ENCODE measurements around the gene PHF14.

Gene PHF14

DNA sequence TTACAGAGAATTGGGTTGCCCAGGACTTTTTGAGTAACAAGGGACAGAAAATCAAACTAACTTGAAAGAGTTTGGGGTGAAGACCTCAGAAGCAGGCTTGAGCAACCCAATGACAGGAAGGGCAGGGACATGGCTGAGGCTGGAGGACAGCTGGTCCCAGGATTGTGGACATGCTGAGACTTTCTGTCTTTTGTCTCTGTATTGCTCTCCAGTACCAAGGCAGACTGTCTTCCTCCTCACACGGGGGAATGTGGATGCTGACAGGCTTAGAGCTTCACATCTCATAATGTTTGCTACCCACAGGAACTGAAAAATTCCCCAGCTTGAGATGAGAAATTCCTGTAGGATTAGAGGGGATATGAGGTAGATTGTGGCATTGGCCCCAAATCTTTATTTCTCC lies 229.6 kb downstream of the PHF14 start:
- DNase-seq (ENCODE audit: insufficient read length, low spot score) (no peak), FAIRE-seq (no peak)

DNA sequence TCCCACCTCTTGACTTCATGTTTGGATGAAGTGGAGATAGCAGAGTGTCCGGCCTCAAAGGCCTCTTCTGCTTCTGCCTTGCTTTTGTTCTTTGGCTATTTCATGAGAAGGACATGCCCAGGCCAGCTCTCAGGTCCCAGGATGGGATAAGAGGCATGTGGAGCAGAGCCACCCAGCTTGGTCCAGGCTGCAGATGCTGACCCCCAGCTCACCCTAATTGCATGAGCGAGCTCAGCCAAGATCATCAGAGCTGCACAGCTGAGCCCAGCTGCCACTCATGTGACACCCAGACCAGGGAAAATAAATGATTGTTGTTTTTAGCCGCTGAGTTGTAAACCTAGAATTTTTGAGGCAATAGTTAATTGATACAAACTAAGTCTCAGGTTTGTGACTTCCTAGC lies 230.0 kb downstream of the PHF14 start:
- DNase-seq (ENCODE audit: insufficient read length, low spot score) (no peak), FAIRE-seq (no peak)

DNA sequence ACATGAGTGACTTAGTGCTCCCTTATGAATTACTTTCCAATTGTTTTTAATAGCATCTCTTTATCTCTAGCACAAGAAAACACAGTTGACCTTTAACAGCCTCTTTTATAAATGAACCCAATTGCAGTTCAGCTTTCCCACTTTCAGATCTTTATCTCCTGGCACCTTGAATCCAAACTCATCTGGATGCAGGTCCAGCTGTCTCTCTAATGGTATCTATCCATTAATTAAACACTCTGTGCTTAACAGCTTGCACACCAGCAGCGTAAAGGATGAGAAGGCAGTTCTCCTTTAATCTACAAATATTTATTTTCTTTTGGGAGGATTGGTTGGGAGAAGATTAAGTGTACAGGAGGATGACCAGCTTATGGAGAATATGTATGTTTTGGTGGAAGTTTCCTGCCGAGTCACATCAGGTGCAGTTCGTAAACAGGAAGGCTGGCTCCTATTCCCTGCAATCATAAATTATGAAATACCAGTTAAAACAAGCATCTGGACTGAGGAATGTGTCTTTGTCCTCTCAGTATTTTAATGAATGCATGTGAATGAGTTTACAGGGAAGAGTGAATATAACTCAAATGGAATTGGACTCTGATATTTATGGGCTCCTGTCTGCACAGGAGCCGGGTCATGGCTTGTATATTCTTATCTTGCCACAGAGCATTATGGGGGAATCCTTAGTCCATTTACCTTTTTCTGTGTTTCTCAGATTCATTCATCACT lies 232.7 kb downstream of the PHF14 start:
- DNase-seq (ENCODE audit: insufficient read length, low spot score) (no peak), FAIRE-seq (no peak)

DNA sequence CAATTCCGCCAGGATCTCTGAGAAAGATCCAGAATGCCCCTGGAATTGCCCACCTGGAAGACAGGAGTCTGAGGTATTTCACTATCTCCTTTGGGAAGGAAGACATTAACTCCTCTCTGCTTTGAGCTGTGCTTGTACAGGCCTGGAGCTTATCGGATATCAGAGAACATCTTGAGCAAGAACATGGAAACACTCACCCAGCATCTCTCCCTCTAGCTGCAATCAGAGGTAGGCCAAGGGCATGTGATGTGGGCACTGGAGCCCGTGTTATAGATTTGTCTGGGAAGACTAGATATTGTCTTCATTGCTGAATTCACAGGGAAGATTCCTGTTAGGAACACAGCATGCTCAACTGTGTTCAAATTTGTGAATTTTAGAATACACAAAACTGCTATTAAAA lies 233.9 kb downstream of the PHF14 start:
- DNase-seq (ENCODE audit: insufficient read length, low spot score) (no peak), FAIRE-seq (no peak)

DNA sequence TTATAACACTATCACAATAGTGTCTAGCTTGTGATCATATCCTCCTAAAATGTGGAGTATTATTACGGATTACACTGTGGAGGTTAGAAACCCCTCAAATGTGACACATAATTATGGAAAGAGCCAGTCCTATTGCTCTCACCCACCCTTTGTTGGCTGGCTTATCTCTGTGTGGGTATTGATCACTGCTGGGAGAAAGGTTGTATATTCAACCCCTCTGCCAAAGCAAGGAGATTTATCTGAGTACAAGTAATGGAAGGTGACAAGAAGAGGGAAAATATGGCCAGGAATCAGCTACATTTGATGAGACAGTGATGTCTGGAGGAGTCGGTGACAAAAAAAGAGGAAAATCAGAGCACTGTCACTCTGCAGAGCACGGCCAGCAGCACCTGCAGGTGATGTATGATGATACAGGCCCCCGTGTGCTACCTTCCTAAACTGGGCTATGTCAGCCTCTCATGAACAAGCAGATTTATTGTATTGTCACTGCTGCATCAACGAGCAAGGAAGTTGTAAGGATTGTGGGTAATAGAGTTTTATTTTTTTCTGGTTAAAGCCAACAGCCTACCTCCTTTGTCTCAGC lies 235.3 kb downstream of the PHF14 start:
- FAIRE-seq (no peak), DNase-seq (ENCODE audit: insufficient read length, low spot score) (no peak)

DNA sequence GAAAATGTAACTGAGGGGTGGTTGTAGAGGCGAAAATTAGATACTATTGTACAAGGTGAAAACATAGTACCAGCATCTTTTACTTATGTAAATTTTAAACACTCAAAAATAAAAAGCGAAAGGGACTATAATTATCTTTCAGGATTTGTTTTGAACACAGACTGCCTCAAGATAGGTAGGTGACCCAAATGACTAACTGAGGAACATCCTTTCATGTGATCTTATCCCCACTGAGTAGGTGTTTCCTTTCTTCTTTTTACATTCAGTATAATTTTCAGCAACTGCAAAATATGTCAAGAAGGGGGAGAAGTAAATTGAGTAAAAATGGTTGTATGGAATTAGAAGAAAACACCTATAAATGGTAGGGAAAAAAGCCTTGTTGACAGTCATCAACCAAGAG lies 236.7 kb downstream of the PHF14 start:
- DNase-seq (ENCODE audit: insufficient read length, low spot score) (no peak), FAIRE-seq (no peak)

DNA sequence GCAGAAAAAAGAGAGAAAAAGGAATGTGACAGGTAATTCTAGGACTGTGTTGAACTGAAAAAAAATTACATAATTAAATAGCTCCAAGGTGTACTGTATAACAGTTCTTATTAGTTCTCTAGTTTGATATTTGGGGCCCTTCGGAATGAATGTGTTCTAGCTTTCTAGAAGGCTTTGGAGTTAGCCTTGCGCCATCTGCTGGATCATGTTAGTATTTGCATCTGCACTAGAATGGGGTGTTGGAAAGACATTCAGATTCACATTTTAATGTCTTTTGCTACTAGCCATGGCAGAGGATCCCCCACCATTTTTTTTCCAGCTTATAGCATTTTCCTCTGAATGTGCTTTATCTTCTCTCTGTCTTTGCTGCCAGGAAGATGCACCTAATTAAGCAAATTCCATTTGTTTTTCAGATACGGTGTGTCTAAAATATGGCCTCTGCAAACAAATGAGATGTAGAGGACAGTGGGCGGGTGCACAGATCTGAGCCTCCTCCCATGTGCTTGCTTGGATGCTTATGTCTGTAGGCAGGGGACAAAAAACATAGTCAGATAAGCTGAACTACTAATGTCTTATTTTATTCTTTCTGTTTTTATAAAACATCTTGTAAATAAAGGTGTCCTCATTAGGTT lies 238.5 kb downstream of the PHF14 start:
- FAIRE-seq (no peak), DNase-seq (ENCODE audit: insufficient read length, low spot score) (peak; percentile 36)

DNA sequence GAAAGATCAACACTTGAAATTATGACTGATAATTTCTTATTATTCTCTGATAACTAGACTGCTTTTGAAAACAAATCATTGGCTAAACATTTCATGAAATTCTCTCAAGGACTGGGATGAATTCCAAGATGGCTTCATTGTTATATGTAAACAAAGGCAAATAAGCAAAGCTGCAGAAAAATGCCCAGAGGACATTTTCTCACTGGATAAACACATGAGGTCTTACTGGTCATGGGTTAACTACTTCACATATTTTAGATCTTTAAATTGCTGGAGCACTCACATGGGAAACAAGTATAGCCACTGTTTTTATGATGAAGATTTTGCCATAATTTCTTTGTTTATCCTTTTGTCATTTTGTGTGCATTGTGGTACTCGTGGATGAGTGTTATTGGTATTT lies 239.1 kb downstream of the PHF14 start:
- DNase-seq (ENCODE audit: insufficient read length, low spot score) = no peak
- FAIRE-seq = no peak

- no peak for DNase-seq (ENCODE audit: insufficient read length, low spot score)
- FAIRE-seq = no peak
Observed at GRCh38 chr7:11213266-11213665, 239.6 kb downstream of the PHF14 start.

DNA sequence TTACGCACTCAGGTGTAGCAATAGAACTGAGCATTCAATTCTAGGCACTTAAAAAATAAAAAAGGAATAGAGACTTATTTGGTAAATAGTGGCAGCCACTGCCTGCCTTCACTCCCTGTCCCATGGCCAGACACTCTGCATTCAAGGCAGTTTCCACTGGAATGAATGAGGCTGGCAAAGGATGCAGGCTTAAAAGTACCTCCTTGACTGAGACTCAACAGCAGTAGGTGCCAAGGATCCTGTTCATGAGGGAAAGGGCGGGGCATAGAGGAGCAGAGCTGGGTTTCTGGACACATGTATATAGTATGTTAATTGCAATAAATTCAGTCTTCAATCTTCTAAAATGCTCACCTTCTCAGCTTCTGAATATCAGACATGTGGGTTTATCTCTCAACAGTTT lies 242.6 kb downstream of the PHF14 start:
- FAIRE-seq (no peak), DNase-seq (ENCODE audit: insufficient read length, low spot score) (no peak)

GRCh38 chr7:11217848-11218565 lies 244.3 kb downstream of the PHF14 start:
- no peak for FAIRE-seq

More at GRCh38 chr7:11217848-11218565, 244.3 kb downstream of the PHF14 start:
- no peak for DNase-seq (ENCODE audit: insufficient read length, low spot score)

Data from HTR-8/SVneo (cell line).